DND-41 (cell line): Measurements from ENCODE around the gene ZDHHC12.

ENCODE experiments used
- CTCF ChIP-seq: IDR thresholded peaks from 2 replicates; pipeline ENCODE4 v1.5.1; 2012; ENCODE audit warnings: borderline replicate concordance, low read length, moderate library complexity, mild to moderate bottlenecking; ENCODE audit not compliant: poor library complexity, severe bottlenecking; ENCODE audit errors: extremely low read depth
- EZH2 ChIP-seq: IDR thresholded peaks from 3 replicates; pipeline ENCODE4 v1.6.1; 2012; ENCODE audit warnings: borderline replicate concordance, low read depth, mild to moderate bottlenecking, moderate library complexity, low read length, inconsistent platforms; ENCODE audit not compliant: severe bottlenecking

DNA sequence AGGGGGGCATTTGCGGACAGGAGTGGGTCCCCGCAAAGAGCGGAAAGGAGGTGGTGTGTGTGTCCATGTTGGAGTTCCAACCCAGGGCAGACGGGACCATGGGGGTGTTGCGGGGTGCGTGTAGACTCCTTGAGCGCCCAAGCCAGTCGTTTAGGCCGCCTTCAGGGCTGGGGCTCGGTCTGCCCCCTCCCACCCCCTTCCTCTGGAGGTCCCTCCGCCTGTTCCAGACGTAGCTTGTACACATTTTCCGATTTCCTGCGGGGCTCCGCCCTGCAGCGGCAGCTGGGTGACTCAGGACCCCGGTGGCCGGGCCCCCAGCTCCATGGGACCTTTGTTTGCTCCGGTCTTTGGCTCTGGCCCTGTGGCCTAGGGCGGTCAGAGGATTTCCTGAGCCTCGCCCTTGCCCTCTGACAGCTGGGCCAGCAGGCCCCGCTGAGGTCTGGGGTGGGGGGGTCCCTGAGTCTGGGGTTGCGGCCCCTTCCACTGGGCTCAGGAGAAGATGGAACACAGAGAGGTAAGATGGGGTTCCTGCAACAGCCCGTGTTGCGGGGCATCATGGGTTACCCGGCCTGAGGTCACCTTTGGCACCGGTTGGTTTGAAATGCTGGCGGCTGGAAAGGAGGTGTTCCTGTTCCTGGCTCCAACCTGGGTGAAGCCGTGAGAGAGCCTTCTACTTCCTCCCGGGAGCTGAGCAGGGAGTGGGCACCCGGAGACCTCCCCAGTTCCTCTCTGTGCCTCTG lies 20.1 kb downstream of the ZDHHC12 start:
- TF ChIP-seq EZH2 (no peak), CTCF (no peak)
